Stimulated activated naive CD4-positive, alpha-beta T cell (primary cell): ENCODE measurements around the gene RPS17.
"Not testable (repeated sequence)": the region's sequence is repeated elsewhere in the genome, so short reads cannot be mapped to it uniquely, and the experiment has no call there.

ENCODE experiments used
- DNase-seq, 6 experiments: peaks; one replicate each; lab custom pipeline; 2025; lab: John Stamatoyannopoulos, UW

The RPS17 gene

DNA sequence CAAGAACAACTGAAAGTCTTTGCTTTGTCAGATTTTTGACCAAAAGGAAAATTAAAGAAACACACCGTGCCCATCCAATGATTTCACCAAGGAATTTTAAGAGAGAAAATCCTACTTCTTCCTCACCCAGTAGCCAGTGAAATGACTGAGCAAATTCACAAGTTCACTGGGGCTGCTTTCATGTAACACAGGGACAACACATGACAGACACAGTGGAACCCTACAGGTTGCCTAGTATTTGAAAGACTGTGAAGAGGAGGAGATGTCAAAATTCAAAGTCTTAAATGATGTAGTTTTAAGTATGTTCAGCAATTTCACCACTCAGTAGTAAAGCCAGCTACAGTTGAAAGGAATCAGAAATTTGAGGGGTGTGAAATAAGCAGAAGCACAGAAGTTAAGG, 33.2 kb downstream of the RPS17 start:
- DNase-seq = not testable (repeated sequence)

DNA sequence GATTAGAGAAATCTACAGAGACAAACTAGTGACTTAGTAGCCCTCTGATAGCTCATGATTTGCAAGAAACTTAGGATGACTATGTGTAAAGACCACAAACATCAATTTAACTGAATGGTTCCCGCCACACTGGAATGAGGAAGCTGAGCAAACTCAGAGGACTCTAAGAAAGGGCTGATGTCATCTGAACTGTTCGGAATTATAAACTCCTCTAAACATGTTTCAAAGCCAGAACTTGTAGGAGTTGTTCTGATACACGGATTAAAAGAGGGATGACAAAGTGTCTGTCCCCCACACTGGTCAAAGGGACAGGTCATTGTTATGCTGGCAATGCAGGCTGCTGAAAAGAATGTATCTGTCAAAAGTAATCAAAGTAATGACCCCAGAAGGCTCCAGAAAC, 34.4 kb downstream of the RPS17 start:
- DNase-seq = not testable (repeated sequence)

DNA sequence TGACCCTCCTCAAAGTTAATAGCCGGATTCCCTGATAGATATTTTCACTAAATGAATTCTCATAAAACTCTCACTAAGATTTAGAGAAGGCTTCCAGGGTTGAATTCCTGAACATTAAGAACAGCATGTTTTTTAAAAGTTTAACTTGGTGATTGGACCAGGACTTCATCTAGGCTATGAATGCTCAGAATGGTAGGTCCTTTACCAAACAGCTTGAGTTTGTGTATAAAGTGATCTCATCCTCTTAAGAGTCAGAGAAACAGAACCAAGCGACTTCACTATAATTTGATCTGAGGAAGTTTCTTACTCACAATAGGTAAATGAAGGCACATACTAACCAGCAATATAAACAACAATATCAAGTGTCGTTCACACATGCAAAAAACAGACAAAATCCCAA, 36.2 kb downstream of the RPS17 start:
- not testable (repeated sequence) for DNase-seq

DNA sequence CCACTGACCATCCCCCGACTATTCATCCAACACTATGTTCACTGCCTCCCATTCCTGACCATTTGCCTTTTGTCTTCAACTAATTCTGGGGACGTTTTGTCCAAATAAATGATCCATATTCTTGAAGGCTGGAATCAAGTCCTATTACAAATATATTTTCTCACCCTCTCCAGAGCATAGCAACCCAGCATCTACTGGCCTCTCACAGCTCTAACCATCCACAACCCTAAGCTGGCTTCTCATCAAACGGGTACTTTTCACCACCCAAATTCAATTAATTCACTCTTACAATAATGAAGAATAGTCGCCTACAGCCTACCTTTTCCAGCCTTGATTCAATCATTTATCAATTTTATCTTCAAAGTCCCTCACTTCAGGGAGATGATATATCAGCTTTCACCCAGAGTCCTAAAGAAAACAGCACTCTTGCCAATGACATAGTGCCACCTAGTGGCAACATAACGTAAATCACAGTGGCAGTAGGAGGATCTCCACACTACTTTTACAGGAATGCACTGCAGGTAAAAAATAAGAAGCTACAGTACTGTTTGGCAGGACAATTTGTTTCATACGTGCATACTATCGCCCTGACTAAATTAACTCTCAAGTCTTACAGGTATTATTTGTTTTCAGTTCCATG, 37.4 kb downstream of the RPS17 start:
- not testable (repeated sequence) for DNase-seq

DNA sequence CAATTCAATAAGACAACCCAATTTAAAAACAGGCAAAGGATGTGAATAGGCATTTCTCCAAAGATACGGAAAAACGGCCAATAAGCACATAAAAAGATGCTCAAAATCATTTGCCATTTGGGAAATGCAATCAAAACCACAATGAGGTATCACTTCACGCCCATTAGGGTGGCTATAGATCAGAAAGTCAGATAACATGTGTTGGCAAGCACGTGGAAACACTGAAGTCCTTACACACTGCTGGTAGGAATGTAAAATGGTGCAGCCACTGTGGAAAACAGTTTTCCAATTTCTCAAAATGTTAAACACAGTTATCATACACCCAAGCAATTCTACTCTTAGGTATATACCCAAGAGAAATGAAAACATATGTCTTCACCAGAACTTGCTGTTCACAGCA, 39.5 kb downstream of the RPS17 start:
- DNase-seq = not testable (repeated sequence)

DNA sequence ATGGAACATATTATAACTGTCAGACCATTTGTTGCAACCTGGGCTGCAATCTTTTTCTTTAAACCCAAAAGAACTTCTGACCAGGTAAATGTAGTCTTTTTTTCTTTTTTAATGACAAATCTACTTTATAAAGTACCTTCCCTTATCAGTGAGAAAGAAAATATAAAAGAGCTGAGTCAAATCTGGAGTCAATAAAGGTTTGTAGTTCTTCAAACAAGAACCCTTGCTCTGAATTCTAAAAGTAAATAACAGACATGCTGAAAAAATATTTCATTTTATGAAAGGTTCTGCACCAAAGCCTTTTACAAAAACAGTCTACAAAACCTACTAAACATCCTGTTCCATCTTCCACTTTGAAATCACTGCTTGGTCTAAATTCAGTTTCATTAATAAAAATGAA, 42.3 kb downstream of the RPS17 start:
- DNase-seq = not testable (repeated sequence)

DNA sequence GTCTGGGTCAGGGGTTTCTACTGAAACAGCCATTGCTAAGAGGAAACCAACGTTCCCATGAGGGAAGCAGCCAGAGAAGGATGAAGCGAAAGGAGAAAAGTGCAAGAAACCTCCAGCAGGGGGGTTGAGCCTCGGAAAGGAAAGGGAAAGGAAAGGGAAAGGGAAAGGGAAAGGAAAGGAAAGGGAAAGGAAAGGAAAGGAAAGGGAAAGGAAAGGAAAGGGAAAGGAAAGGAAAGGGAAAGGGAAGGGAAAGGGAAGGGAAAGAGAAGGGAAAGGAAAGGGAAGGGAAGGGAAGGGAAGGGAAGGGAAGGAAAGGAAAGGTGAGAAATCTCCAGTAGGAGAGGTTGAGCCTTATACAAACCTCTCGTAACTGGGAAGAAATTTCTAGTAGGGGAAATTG, 52.0 kb downstream of the RPS17 start:
- DNase-seq = not testable (repeated sequence)

DNA sequence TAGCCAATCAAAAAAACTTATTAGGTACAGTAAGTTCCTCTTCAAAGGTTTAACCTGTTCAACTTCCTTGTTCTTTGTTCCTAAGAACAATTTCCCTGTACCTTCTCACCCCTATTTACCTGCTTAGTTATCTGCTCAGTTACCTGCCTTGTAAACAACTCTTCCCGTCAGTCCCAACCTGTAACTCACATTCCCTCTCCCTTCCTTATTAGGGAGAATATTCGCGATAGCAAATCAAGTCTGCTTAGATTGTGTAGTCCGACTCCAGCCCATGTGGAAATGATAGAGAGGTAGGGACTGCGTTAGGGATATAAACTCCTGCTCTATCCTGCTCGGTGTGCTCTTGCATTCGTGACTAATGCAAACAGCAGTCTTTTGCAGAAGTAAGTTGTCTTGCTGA, 53.2 kb downstream of the RPS17 start:
- DNase-seq = not testable (repeated sequence)
